GM21529 (cell line): Measurements from ENCODE around the gene FAM174B.

Experiments
- ATAC-seq: cut with Tn5 transposase; IDR thresholded peaks from one replicate; pipeline ENCODE4 v1.9.1; 2021; ENCODE audit not compliant: unreplicated experiment

Gene FAM174B

DNA sequence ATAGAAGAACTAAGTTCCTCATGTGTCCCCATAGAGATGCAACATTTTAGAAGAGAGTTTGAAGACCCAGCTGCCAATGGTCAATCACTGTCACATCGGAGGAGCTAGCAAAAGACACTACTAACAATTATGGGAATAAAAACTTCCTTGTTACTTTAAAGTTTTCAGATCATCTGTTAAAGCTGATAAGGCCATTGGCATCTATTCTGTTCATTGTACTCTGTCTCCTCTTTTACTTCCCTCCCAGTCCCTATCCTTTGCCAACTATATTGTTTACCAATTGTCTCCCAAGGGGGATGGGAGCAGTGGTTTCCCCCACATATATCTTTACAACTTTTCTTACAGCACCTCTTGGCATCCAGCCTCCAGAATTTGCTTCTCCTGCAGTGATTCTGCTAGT lies 81.0 kb downstream of the FAM174B start:
- ATAC-seq, result no peak

DNA sequence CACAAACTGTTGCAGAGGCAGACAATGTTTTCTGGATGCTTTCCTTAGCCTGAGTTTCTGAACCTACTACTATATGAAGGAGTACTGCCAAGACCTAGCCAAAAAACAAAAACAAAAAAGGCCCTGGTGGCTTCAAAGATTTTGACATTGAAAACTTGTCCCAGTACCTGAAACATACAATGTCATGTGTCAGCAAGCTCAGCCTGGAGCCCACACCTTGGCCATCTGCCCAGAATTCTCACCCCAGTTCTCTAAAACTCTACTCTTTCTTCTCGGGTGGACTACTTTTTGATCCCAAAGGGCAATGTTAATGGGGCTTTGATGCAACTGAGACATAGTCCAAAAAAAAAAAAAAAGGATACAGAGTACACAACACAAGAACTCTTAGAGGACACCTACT lies 81.4 kb downstream of the FAM174B start:
- no peak for ATAC-seq

DNA sequence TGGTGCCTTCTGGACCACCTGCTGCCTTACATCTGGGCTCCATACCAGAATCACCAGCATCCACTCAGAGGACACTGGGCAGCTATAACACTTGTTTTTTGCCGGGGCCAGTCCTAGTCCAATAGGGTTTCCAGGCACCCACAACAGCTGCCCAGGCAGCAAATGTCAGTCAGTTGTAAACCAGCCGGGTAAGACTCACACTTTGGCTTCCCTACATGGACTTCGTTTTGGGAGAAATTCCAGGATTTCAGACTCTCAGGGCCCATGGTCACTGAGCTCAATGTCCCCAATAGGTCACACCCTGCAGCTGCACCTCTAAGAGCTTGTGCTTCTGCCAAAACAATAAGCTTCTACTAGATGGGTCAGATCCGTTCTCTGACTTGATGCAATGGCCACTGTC lies 83.8 kb downstream of the FAM174B start:
- ATAC-seq, result no peak

DNA sequence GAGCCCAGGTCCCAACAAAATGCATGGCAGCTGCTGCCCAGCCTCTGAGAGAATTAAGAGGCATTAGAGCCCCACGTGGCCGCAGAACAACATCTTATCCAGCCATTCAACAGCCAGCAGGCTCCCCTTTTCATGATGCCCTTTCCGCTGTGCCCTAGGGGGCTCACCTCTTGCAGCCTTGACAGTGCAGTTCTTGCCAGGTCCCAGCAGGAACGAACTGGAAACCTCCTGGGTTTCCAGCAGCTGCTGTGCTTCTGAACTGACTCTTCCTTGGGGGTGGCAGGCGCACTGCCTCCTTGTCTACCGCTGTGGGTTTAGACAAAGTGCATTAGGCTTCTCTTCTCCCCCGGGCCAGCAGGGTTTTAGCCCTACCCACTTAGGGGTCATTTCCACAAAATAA lies 85.2 kb downstream of the FAM174B start:
- no peak for ATAC-seq

DNA sequence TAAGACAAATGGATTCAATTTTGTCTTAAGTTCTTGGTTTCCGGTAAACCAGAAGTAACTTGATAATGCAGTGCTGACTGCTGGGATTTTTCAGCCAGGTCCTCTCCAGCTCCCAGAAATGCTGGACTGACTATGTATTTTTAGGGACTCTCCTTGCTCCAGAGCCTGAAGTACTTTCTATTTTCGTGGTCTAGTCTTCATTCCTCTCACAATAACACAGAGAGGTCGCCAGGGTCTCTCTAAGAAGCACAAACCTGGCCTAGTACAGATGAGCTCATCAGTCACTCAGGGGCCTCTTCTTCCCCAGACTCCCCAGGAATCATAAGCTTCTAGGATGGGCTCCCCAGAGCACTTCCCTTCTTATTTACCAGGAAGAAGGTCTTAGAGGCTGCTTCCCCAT lies 85.8 kb downstream of the FAM174B start:
- no peak for ATAC-seq
